Left ventricle myocardium superior (tissue), 1 donor: Measurements from ENCODE around the gene TMUB1. TPM values are rescaled to one million over a fixed set of nuclear protein-coding genes. Genes with fewer than 3 reads are reported as not detected.
A peak's percentile ranks its signal among the peaks of the same experiment; 100 is the strongest.

Experiments used
- ATAC-seq: fragments of 200-7000 bp; cut with Tn5 transposase; one replicate; pipeline ENCODE4 v1.9.1; 2020; ENCODE audit warnings: mild to moderate bottlenecking, moderate library complexity
- DNase-seq: peaks from one replicate; pipeline ENCODE4 v3.0.0-alpha.2; 2020
- intact Hi-C: fragments of 100-400 bp; cut with micrococcal nuclease; formaldehyde crosslinking; loops from one replicate; pipeline ENCODE4 v1.11.0; 2022
- total RNA-seq: library from RNA; stranded (reverse); fragmentation: NEBNext Ultra II Directional; extraction: Animal tissue kit (Norgen Biotek cat#: 25700); gene quantifications from one replicate; pipeline ENCODE4 v1.2.1, GENCODE V29; 2021
- donor health status: DM: no; HTN: yes; CAD: no; lungs with severe emphysema.

The TMUB1 gene
- total RNA-seq, 1 donor from 2014 or later: 38.7 TPM

DNA sequence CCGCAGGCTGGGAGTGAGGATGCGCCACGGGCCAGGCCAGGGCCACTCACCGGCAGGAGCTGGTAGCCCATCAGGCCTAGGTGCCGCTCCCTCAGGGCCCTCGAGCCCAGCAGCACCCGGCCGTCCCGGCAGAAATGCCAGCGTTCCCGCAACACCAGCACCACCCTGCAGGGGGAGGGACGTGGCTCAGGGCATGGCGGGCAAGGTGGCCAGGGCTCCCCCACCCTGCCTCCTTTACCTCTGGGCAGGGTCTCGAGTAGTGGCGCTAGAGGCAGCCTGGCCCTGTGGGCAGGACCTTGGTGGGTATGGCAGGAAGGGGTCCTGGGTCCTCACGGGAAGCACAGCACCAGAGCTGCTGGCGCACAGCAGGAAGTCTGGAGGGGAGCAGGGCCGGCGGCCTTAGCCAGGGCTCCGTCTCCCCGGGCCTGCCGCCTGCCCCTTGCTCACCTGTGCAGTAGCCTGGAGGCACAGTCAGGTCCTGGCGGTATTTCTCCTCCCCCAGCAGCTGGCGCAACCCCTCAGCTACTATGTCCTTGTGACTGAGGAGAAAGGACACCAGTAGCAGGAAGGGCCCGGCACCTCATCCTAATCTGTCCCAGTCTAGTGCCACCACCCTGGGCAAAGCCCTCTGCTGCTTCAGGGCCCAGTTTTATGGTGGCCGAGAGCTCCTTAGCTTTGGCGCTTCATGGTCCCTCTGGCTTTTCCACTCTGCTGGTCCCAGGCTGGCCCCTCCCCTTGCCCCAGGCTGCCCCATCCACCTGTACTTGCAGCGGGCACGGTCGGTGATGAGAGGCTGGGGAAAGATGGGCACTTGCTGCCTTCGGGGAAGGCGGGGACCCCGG, 6.2 kb downstream of the TMUB1 start:
- DNase-seq (no peak), ATAC-seq (no peak)
- intact Hi-C loops: no loop called here

GRCh38 chr7:151075978-151076426, 7.3 kb downstream of the TMUB1 start:
- no peak for ATAC-seq
- intact Hi-C loops: no loop called here

GRCh38 chr7:151075662-151075971, 7.7 kb downstream of the TMUB1 start:
- no peak for ATAC-seq
- no peak for DNase-seq
- intact Hi-C loops: no loop called here

More at GRCh38 chr7:151075978-151076426, 7.3 kb downstream of the TMUB1 start:
- DNase-seq: no peak

- intact Hi-C loops: no loop called here
- ATAC-seq: no peak
- DNase-seq: no peak
Measured at GRCh38 chr7:151074817-151075661, 8.3 kb downstream of the TMUB1 start.

DNA sequence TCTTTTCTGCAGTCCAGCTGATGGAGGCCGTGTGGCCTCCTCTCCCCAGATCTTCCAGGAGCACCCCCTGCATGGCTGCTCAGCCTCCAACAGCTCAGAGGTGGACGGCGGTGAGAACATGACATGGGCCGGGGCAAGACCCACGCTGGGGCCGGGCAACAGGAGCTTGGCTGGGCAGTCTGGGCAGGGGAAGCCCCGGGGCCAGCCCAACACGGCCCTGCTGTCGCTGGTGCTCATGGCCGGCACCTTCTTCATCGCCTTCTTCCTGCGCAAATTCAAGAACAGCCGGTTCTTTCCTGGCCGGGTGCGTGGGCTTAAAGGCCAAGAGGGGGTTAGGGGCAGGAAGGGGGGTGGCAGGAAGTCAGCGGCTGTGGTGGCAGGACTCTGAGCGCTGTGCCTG, 9.3 kb downstream of the TMUB1 start:
- DNase-seq (no peak), ATAC-seq (no peak)
- intact Hi-C loops: no loop called here

DNA sequence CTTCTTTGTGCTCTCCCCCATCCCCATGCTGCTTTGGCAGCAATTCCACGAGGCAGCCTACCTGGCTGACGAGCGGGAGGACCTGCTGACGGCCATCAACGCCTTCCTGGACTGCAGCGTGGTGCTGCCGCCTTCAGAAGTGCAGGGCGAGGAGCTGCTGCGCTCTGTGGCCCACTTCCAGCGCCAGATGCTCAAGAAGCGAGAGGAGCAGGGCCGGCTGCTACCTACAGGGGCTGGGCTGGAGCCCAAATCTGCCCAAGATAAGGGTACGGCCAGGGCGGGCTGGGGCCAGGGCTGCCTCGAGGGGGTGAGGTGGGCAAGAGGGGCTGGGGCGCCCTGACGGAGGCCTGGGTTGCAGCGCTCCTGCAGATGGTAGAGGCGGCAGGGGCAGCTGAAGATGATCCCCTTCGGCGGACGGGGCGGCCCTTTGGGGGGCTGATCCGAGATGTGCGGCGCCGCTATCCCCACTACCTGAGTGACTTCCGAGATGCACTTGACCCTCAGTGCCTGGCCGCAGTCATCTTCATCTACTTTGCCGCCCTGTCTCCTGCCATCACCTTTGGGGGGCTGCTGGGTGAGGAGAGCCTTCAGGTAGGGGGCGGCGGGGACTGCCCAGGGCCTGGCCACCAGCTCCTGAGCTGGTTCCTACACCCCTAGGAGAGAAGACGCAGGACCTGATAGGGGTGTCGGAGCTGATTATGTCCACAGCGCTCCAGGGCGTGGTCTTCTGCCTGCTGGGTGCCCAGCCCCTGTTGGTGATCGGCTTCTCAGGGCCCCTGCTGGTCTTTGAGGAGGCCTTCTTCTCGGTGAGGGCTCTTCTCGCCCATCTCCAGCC, 12.0 kb downstream of the TMUB1 start:
- intact Hi-C loops: no loop called here
- ATAC-seq: no peak
- no peak for DNase-seq

- no peak for ATAC-seq
- intact Hi-C loops: no loop called here
- no peak for DNase-seq
Measured at GRCh38 chr7:151070574-151070960, 12.7 kb downstream of the TMUB1 start.

DNA sequence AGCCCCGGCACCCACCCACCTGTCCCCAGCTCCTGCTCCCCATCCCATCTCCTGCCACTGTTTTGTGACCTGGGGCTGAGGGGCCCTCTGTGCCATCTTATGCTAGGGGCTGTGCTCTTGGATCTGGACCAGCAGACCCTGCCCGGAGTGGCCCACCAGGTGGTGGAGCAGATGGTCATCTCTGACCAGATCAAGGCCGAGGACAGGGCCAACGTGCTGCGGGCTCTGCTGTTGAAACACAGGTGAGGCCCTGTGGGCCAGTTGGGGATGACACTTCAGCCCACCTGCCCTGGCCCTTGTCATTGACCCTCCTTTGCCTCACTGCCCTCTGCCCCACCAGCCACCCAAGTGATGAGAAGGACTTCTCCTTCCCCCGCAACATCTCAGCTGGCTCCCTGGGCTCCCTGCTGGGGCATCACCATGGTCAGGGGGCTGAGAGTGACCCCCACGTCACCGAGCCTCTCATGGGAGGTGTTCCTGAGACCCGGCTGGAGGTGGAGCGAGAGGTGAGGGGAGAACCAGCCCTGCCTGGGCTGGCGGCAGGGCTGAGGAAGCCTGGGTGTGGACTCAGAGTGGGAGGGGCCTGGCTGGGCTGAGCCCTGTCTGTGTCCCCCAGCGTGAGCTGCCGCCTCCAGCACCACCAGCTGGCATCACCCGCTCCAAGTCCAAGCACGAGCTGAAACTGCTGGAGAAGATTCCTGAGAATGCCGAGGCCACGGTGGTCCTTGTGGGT, 13.3 kb downstream of the TMUB1 start:
- intact Hi-C loops: no loop called here
- DNase-seq (no peak), ATAC-seq (no peak)

DNA sequence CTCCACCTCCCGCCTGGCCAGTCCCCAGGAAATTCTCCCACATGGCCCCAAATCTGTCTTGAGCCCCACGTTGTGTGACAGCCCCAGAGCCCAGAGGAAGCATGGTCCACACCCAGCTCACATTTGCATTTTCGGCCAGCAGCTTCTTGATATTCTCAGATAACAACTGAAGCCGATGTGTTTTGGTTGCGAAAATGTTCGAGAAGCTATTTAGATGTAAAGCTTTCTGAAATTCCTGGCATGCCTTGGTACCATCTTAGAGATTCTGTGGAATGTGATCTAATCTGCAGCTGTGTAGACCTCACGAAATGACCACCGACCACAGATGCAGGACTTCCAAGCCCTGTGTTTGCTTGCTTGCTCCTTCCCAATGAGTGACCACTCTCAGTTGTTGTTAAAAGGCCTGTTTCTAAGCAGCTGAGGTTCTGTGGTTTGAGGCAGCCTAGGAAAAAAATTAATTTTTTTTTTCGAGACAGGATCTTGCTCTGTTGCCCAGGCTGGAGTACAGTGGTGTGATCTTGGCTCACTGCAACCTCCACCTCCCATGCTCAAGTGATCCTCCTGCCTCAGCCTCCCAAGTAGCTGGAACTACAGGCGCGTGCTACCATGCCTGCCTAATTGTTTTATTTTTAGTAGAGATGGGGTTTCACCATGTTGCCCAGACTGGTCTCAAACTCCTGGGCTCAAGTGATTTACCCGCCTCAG, 15.1 kb downstream of the TMUB1 start:
- DNase-seq (no peak), ATAC-seq (no peak)
- intact Hi-C loops: no loop called here

DNA sequence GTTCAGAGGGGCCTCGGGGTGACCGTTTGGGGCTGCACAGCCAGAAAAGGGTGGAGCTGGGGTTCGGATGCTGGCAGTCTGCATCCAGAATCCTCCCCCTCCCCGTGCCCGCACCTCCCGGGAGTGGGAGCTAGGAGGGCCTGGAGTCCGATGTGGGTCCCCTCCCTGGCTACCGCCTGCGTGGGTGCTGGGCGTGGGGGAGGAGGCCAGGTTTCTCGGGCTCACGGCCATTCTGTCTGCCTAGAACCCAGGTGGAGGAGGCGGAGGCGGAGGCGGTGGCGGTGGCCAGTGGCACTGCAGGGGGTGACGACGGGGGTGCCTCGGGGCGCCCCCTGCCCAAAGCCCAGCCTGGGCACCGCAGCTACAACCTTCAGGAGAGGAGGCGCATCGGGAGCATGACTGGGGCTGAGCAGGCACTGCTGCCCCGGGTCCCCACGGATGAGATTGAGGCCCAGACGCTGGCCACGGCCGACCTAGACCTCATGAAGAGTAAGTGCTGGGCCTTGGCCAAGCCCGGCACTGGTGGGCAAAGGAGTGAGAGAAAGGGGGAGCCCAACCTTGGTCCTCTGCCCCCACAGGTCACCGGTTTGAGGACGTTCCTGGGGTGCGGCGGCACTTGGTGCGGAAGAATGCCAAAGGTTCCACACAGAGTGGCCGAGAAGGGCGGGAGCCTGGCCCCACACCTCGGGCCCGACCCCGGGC, 16.9 kb downstream of the TMUB1 start:
- ATAC-seq: no peak
- DNase-seq: no peak
- intact Hi-C loops: no loop called here

GRCh38 chr7:151065516-151065915, 17.8 kb downstream of the TMUB1 start:
- no peak for DNase-seq
- intact Hi-C loops: no loop called here

GRCh38 chr7:151064993-151065392, 18.3 kb downstream of the TMUB1 start:
- intact Hi-C loops: no loop called here
- no peak for DNase-seq
- no peak for ATAC-seq

More at GRCh38 chr7:151065516-151065915, 17.8 kb downstream of the TMUB1 start:
- ATAC-seq: no peak

DNA sequence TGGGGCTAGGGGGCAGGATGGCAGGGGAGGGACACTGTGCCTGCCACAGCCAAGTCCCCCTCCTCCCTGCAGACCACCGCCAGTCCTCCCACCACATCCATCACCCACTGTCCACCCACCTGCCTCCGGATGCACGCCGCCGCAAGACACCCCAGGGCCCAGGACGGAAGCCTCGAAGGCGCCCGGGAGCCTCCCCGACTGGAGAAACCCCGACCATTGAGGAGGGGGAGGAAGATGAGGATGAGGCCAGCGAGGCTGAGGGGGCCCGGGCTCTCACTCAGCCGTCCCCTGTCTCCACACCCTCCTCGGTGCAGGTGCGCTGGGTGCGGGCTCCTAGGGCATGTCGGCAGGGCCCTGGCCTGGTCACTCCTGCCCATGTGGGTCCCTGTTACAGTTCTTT, 18.8 kb downstream of the TMUB1 start:
- intact Hi-C loops: no loop called here
- ATAC-seq: no peak
- DNase-seq: no peak

GRCh38 chr7:151063212-151063561, 20.1 kb downstream of the TMUB1 start:
- ATAC-seq (peak; percentile 0), DNase-seq (no peak)
- intact Hi-C loops: no loop called here

DNA sequence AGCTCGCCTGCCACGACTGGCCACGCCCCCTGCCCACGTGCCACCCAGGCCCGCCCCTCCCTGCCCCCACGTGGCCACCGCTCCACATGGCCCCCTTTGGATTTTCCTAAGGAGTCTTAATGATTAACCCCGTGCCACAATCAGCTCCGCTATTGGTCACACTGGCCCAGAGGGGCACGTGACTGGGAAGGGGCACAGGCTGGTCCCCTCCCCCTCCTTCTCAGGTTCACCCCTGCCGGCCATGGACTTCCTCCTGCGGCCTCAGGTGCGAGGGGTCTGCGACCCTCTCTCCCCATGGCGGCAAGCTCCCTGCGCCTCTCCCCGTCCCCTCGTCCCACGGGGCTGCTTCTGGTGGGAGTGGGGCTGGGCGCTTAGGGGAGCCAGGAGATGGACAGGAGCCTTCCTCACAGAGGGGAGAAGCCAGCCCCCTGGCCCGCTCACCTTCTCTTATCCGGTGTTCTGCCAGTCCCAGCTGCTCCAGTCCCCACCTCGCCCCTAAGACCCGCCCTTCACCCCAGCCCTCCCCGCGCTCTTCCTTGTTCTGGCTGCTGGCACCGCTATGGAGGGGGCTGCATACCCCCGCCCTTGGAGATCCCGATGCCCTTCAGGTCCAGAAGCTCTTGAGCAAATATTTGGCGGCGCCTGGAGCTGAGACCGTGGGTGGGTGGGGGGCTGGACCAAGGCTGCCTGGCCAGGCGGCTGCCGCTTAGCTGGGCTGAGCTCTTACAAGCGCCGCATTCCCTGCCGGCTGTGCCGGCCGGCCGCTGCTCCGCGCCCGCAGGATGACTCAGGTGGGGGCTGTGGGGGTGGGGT, 20.7 kb downstream of the TMUB1 start:
- DNase-seq (peak; percentile 62), ATAC-seq (peak; percentile 6)
- intact Hi-C loops: no loop called here

- DNase-seq (no peak), ATAC-seq (no peak)
- intact Hi-C loops: no loop called here
Measured at GRCh38 chr7:151062111-151062398, 21.2 kb downstream of the TMUB1 start.
